Hepatocyte (in vitro differentiated cells): ENCODE data around the gene CBL. TPM values are rescaled to one million over a fixed set of nuclear protein-coding genes. Genes with fewer than 3 reads are reported as not detected.

ENCODE experiments used
- DNase-seq: peaks from one replicate; pipeline ENCODE4 v3.0.0-alpha.2; 2016; ENCODE audit warnings: low spot score
- H2AFZ ChIP-seq: fragments of 200-600 bp; sonication (generic); 2 replicates; pipeline ENCODE4 v1.6.0; 2016; ENCODE audit warnings: antibody characterized with exemption, mild to moderate bottlenecking
- H3K27ac ChIP-seq: fragments of 200-600 bp; sonication (generic); 2 replicates; pipeline ENCODE4 v1.5.1; 2016; ENCODE audit warnings: mild to moderate bottlenecking
- H3K27me3 ChIP-seq: fragments of 200-600 bp; sonication (generic); 2 replicates; pipeline ENCODE4 v1.6.1; 2016
- H3K36me3 ChIP-seq: fragments of 200-600 bp; sonication (generic); replicated peaks from 2 replicates; pipeline ENCODE4 v1.5.1; 2016; ENCODE audit warnings: low read depth; ENCODE audit not compliant: insufficient read depth
- H3K4me1 ChIP-seq: fragments of 200-600 bp; sonication (generic); 2 replicates; pipeline ENCODE4 v1.5.1; 2016; ENCODE audit warnings: mild to moderate bottlenecking, moderate library complexity; ENCODE audit not compliant: insufficient read depth
- H3K4me2 ChIP-seq: fragments of 200-600 bp; sonication (generic); 2 replicates; pipeline ENCODE4 v1.6.0; 2016
- H3K4me3 ChIP-seq: fragments of 200-600 bp; sonication (generic); 2 replicates; pipeline ENCODE4 v1.5.1; 2016; ENCODE audit warnings: mild to moderate bottlenecking
- H3K79me2 ChIP-seq: fragments of 200-600 bp; sonication (generic); 2 replicates; pipeline ENCODE4 v1.6.0; 2017; ENCODE audit warnings: mild to moderate bottlenecking
- H3K9me2 ChIP-seq: fragments of 200-600 bp; sonication (generic); replicated peaks from 2 replicates; pipeline ENCODE4 v1.6.0; 2017; ENCODE audit warnings: mild to moderate bottlenecking; ENCODE audit not compliant: insufficient read depth
- H3K9me3 ChIP-seq: fragments of 200-600 bp; sonication (generic); 2 replicates; pipeline ENCODE4 v1.5.1; 2016; ENCODE audit warnings: low read depth, mild to moderate bottlenecking
- H4K20me1 ChIP-seq: fragments of 200-600 bp; sonication (generic); 2 replicates; pipeline ENCODE4 v1.6.0; 2016; ENCODE audit warnings: mild to moderate bottlenecking; ENCODE audit not compliant: insufficient read depth, poor library complexity, severe bottlenecking
- CTCF ChIP-seq: fragments of 200-600 bp; sonication (generic); IDR thresholded peaks from 2 replicates; pipeline ENCODE4 v1.5.1; 2016; ENCODE audit warnings: antibody characterized with exemption, mild to moderate bottlenecking; ENCODE audit not compliant: poor library complexity
- EZH2 ChIP-seq: fragments of 200-600 bp; sonication (generic); IDR thresholded peaks from 2 replicates; pipeline ENCODE4 v1.6.1; 2016; ENCODE audit warnings: antibody characterized with exemption, mild to moderate bottlenecking, borderline replicate concordance
- EZH2phosphoT487 ChIP-seq: fragments of 200-600 bp; sonication (generic); IDR thresholded peaks from one replicate; pipeline ENCODE4 v1.6.1; 2018; ENCODE audit warnings: antibody characterized with exemption, mild to moderate bottlenecking, low read depth, moderate library complexity; ENCODE audit not compliant: unreplicated experiment, severe bottlenecking
- WGBS: methylation state at CpG from one replicate; pipeline ENCODE4 v1.1.6; 2016; ENCODE audit warnings: low lambda C conversion rate; ENCODE audit errors: missing lambda C conversion rate; 5-methylcytosine and 5-hydroxymethylcytosine counted together
- polyA plus RNA-seq: library from polyadenylated mRNA; unstranded; fragments of >200 nt; fragmentation: Nextera tagmentation; extraction: Ambion mirVana; gene quantifications from 2 replicates; pipeline ENCODE4 v1.2.1, GENCODE V29; 2016
- total RNA-seq: library from RNA; depleted of rRNA; stranded (reverse); fragments of >200 nt; gene quantifications from 2 replicates; pipeline ENCODE4 v1.2.3, GENCODE V29; 2014

CBL gene
- total and polyA plus RNA-seq, 2 experiments from 2014 or later, result 6.6 to 15.6 TPM

GRCh38 chr11:119266517-119267255 lies 60.5 kb downstream of the CBL start:
- no peak for TF ChIP-seq CTCF
- TF ChIP-seq EZH2phosphoT487, result no peak
- Histone ChIP-seq H3K9me3 (no peaks in the 10 kb centered on the region), H3K4me3 (no peak overlapping the region), H3K27me3 (no peaks in the 10 kb centered on the region), H3K36me3 (no peaks in the 10 kb centered on the region), H4K20me1 (no peaks in the 10 kb centered on the region), H3K27ac (no peak overlapping the region), H3K4me2 (no peak overlapping the region), H3K9me2 (no peaks in the 10 kb centered on the region), H2AFZ (no peak overlapping the region), H3K4me1 (no peaks in the 10 kb centered on the region), H3K79me2 (peaks cover 42% of the 10 kb centered on the region)
- no peak for DNase-seq
- 91% methylated on average over 7 of the region's 7 CpGs for WGBS

- no peaks in the 10 kb centered on the region for H4K20me1 ChIP-seq
- no peaks in the 10 kb centered on the region for H3K9me2 ChIP-seq
- H3K4me1 ChIP-seq, result no peaks in the 10 kb centered on the region
- H3K9me3 ChIP-seq, result no peaks in the 10 kb centered on the region
- no peak overlapping the region for H3K4me3 ChIP-seq
- H3K27me3 ChIP-seq, result no peaks in the 10 kb centered on the region
- H3K36me3 ChIP-seq, result no peaks in the 10 kb centered on the region
- H3K4me2 ChIP-seq, result no peak overlapping the region
- 88% methylated on average over 5 of the region's 5 CpGs for WGBS
- DNase-seq, result no peak
- TF ChIP-seq EZH2, result no peak
- no peak for TF ChIP-seq CTCF
- no peak for TF ChIP-seq EZH2phosphoT487
- H3K79me2 ChIP-seq, result peaks cover 33% of the 10 kb centered on the region
- no peak overlapping the region for H2AFZ ChIP-seq
- H3K27ac ChIP-seq, result no peak overlapping the region
Observed at GRCh38 chr11:119267645-119268044, 61.5 kb downstream of the CBL start.

- no peak overlapping the region for H3K4me2 ChIP-seq
- H3K4me1 ChIP-seq, result no peaks in the 10 kb centered on the region
- H3K36me3 ChIP-seq, result no peaks in the 10 kb centered on the region
- peaks cover 3% of the 10 kb centered on the region for H3K79me2 ChIP-seq
- no peaks in the 10 kb centered on the region for H3K9me3 ChIP-seq
- no peak for TF ChIP-seq CTCF
- TF ChIP-seq EZH2, result no peak
- TF ChIP-seq EZH2phosphoT487, result no peak
- H4K20me1 ChIP-seq, result no peaks in the 10 kb centered on the region
- no peak overlapping the region for H3K4me3 ChIP-seq
- no peaks in the 10 kb centered on the region for H3K27me3 ChIP-seq
- 97% methylated on average over 6 of the region's 6 CpGs for WGBS
- H3K9me2 ChIP-seq, result no peaks in the 10 kb centered on the region
- H2AFZ ChIP-seq, result no peak overlapping the region
- no peak overlapping the region for H3K27ac ChIP-seq
- DNase-seq, result no peak
Observed at GRCh38 chr11:119273721-119274120, 67.6 kb downstream of the CBL start.
